Mucosa of descending colon (tissue), 3 donors: ENCODE data around the gene ARHGDIA. TPM values are rescaled to one million over a fixed set of nuclear protein-coding genes. Genes with fewer than 3 reads are reported as not detected.

Experiments
- ATAC-seq: fragments of 200-7000 bp; cut with Tn5 transposase; one replicate; pipeline ENCODE4 v1.9.1; 2020; ENCODE audit warnings: mild to moderate bottlenecking, moderate library complexity
- DNase-seq, 3 donors: peaks; one replicate each; pipeline ENCODE4 v3.0.0-alpha.2; 2020
- H3K36me3 ChIP-seq: fragments of 200-600 bp; one replicate; pipeline ENCODE4 v1.8.0; 2021; ENCODE audit warnings: low read depth, mild to moderate bottlenecking
- H3K4me1 ChIP-seq: fragments of 200-600 bp; one replicate; pipeline ENCODE4 v1.8.0; 2021; ENCODE audit warnings: low read depth, mild to moderate bottlenecking
- H3K4me3 ChIP-seq: fragments of 200-600 bp; one replicate; pipeline ENCODE4 v1.8.0; 2021; ENCODE audit warnings: mild to moderate bottlenecking
- H3K9me3 ChIP-seq: fragments of 200-600 bp; one replicate; pipeline ENCODE4 v1.8.0; 2021; ENCODE audit warnings: mild to moderate bottlenecking
- CTCF ChIP-seq: fragments of 200-600 bp; IDR thresholded peaks from one replicate; pipeline ENCODE4 v1.8.0; 2022; ENCODE audit warnings: antibody characterized with exemption, mild to moderate bottlenecking
- intact Hi-C, 2 donors: fragments of 100-400 bp; cut with DNase I in 1 of 2; cut with micrococcal nuclease in 1 of 2; formaldehyde crosslinking; loops; one replicate each; pipeline versions ENCODE4 v1.11.0 to v1.11.1; 2022; cut with DNase I, micrococcal nuclease
- total RNA-seq, 3 donors: library from RNA; stranded (reverse); fragmentation: NEBNext Ultra II Directional in 2 of 3; extraction: Animal tissue kit (Norgen Biotek cat#: 25700) in 2 of 3; gene quantifications; one replicate each; pipeline versions ENCODE4 v1.2.1 to v1.2.4, GENCODE V29; 2021 to 2023
- donor health status: DM: no; HTN: no; CAD: no; lungs with moderate emphysema.
- donor health status: DM: no; HTN: no; CAD: no.
- donor health status: DM: no; HTN: yes; CAD: no.

Gene ARHGDIA
- total RNA-seq, 3 donors from 2014 or later, result 326 to 473 (median 442) TPM

DNA sequence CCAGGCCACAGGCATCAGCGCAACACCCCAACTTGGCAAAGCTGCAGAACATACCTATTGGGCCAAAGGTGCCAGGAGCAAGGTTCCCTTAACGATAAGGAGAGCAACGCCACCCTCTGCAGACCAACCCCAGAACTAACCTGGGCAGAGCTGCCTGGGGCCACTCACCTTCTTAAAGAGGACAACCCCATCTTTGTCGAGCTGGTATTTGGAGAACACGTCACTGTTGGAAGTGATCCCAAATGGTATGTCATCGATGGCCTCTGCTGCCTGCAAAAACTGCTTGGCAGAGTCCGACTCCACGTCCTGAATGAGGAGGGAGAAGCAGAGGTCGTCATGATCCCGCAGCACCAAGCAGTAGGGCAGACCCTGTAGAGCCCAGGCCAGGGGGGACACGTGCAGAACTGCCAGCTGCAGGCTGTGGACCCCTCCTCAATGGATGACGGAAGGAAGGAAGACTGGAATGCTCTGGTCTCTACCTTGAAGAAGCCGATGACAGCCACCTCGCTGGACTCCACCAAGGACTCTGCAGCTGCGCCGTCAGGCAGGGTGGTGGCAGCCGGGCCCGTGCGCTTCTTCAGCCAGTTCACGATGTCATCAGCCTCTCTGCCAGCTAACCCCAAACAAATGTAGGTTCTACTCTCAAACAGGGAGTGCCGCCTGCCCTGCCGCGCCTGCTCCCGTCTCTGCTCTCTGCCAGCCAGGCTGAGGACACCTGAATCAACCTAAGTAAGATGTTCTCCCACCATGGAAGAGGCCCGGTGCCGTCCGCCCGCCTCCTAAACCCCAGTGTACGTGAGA, 16.0 kb downstream of the ARHGDIA start:
- no peak for TF ChIP-seq CTCF
- Histone ChIP-seq H3K36me3 (peaks cover 19% of the 10 kb centered on the region), H3K4me3 (no peak overlapping the region), H3K4me1 (peaks cover 31% of the 10 kb centered on the region), H3K9me3 (no peaks in the 10 kb centered on the region)
- ATAC-seq, result no peak
- intact Hi-C loops, result no loop called here
- DNase-seq, result no peak

- H3K4me1 ChIP-seq, result peaks cover 7% of the 10 kb centered on the region
- intact Hi-C loops, result no loop called here
- no peak for ATAC-seq
- peaks cover 19% of the 10 kb centered on the region for H3K36me3 ChIP-seq
- H3K9me3 ChIP-seq, result no peaks in the 10 kb centered on the region
- no peak for DNase-seq
- no peak overlapping the region for H3K4me3 ChIP-seq
- TF ChIP-seq CTCF, result no peak
These were observed 18.9 kb downstream of the ARHGDIA start for GRCh38 chr17:81852237-81852636.

DNA sequence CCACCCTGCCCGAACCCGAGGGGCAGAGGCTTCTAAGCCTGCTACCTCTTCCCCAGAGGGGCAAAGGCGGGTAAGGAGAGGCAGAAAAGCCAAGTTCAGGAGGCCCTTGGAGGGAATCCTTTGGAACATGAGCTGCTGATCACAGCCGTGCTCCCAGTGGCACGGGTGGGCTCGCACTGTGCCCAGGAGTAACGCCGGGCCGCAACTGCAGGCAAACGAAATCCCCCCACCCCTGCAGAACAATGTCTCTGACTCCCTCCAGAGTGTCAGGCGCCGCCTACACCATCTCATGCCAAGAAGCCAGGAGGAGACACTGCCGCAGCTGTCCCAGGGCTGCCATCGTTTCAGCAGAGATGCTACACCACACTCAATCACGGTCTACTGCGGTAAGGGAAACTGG, 19.7 kb downstream of the ARHGDIA start:
- Histone ChIP-seq H3K9me3 (no peaks in the 10 kb centered on the region), H3K4me3 (no peak overlapping the region), H3K4me1 (peaks cover 2% of the 10 kb centered on the region), H3K36me3 (peaks cover 19% of the 10 kb centered on the region)
- no peak for TF ChIP-seq CTCF
- ATAC-seq, result no peak
- intact Hi-C loops, result no loop called here
- DNase-seq, result no peak

GRCh38 chr17:81849457-81849856, 21.7 kb downstream of the ARHGDIA start:
- intact Hi-C loops, result no loop called here
- Histone ChIP-seq H3K4me1 (no peaks in the 10 kb centered on the region), H3K36me3 (peaks cover 23% of the 10 kb centered on the region), H3K4me3 (no peak overlapping the region), H3K9me3 (no peaks in the 10 kb centered on the region)
- DNase-seq (no peak), ATAC-seq (no peak)
- TF ChIP-seq CTCF, result no peak

DNA sequence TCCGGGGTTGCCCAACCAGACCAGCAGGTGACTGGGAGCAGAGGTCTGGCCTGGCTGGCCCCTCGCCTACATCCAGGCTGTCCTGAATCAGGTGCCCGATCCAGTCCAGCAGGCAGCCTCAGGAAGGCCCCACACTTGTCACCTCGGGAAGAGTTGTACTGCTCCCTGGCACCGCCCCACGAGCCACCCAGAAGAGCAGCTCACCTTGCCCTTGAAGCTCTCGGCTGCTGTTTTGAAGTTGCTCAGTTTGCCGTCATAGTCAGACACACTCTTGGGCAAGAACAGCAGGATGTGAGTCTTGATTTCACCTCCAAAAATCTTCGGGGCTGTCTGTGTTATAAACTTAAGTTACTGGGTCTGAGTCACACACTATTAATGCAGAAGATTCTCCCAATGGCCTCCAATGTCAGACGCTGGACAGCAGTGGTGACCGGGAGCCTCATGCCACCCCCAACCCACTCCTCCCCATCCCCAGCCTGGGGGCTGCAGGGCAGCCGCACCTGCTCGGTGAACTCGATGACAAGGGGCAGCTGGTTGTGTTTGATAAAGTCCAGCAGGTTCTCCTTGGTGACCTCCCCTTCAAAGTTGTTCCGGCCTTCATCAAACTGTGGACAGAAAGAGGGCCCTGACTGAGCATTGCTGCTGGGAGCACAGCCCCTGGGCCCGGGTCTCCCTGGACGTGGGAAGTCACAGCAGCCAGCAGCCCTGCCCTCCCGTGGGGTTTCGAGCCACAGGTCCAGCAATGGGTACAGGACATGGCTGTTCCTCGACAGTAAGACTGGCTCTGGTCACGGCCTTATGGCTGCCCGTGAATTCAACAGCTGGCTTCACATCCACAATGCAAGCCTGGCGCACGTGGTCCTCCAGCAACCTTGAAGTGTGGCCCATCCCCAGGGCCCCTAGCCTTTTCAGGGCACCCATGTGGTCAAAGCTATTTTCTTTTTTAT, 24.1 kb downstream of the ARHGDIA start:
- ATAC-seq (no peak), DNase-seq (no peak)
- Histone ChIP-seq H3K4me3 (no peak overlapping the region), H3K9me3 (no peaks in the 10 kb centered on the region), H3K4me1 (no peaks in the 10 kb centered on the region), H3K36me3 (peaks cover 24% of the 10 kb centered on the region)
- no peak for TF ChIP-seq CTCF
- intact Hi-C loops, result no loop called here
